Measurements from ENCODE around the gene MYCN.

DNA sequence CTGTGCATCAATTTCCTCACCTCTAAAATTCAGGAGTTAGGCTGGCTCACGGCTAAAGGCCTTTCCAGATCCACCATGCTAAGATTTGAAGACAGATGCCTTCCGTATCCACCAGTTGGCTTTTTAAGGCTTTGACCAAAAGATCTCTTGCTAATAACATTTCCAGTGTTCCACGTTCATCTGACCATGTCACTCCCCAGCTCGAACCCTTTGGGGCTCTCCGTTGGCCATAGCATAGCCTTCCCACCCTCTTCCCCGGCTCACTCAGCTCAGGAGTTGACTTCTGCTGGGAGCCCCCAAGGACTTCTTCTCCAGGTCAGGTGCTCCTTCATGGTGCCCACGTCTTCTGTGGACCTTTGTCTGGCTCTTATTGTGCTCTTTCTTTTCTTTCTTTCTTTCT lies 53.3 kb downstream of the MYCN start:
- TF ChIP-seq SUZ12 (IDR thresholded peaks at IDR 0.05; ENCODE audit: extremely low read depth, insufficient read depth, insufficient read length) (no peak), YY1 (IDR thresholded peaks at IDR 0.05; ENCODE audit: insufficient read depth, insufficient read length) (no peak)

All from NT2/D1 (cell line).